Measurements from ENCODE around the gene PRDM16.

Gene PRDM16

DNA sequence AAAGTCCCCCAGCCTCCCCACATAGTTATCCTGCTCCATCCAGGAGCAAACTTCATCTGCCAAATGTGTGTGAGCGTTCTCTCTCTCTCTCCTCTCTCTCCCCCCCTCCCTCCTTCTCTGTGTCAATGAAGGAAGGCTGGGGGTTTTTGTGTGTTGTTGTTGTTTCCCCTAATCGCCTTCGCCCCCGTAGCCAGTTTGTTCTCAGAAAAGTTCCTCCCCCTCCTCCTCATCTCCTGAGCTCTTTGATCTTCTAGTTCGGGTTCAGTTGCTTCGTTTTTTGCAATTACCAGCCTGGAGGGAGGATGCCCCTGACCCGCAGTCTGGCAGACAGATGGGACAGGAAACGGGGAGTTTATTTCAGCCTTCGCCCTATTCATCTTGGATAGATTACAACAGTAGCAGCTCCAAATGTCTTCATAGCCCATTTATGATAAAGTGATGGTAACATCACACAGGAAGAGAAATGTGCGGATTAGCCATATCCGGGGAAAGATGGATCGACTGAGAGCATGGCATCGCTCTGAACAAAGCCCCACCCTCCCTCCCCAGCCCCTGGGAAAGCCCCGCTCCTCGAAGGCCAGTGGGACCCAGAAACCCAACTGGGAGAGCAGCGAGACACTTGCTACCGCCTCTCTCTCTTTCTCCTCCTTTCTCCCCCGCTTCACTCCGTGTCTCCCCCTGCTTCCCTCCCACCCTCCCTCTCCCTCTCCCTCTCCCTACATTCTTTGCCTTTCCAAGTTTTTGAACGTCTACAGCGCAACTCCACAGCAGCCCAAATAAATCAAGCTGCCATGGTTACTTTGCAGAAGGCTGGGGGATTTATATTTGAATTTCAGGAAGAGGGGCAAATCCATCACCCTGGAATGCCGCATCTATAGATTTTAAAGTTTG is 245.7 kb downstream of the PRDM16 start:
- DNase-seq: no peak

DNA sequence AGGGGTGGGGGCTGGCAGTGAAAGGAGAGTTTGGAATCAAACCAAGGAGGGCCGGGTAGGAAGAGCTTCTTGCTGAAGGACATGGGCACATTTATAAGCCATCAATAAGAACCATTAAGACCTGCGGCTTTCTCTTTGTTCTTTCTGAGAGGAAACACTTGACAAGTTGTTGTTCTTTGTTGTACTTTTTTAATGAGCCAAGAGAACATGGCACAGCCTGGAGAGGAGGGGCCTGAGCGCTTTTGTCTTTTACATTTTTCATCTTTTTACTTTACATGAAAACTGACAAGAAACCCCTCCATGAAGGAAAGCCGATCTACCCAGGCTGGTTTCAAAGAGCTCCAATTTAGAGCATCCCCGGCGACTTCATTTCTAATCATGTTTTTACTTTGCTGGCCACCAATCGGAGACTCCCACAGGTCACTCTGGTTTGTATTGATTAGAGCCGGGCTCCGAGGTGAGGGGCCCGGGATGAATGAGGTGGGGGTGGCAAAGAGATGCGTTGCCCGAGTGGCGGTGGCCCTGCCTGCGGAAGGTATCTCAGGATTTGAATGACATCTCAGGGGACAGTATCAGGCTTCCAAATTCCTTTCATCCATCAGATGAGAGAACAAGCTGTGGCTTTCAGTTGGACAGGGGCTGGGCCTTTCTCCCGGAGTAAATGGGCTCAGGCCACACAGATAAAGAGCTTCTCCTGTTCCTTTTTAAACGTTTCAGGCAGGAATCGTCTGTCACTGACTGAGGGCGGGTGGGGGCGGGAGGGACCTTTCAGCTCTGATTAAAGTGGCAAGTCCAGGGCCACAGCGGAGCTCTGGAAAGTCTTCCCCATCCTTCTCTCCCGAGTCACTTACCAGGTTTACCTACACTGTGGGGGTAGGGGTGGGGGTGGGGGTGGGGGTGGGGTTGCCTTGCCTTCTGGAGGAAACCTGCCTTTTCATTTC is 246.7 kb downstream of the PRDM16 start:
- DNase-seq: no peak

DNA sequence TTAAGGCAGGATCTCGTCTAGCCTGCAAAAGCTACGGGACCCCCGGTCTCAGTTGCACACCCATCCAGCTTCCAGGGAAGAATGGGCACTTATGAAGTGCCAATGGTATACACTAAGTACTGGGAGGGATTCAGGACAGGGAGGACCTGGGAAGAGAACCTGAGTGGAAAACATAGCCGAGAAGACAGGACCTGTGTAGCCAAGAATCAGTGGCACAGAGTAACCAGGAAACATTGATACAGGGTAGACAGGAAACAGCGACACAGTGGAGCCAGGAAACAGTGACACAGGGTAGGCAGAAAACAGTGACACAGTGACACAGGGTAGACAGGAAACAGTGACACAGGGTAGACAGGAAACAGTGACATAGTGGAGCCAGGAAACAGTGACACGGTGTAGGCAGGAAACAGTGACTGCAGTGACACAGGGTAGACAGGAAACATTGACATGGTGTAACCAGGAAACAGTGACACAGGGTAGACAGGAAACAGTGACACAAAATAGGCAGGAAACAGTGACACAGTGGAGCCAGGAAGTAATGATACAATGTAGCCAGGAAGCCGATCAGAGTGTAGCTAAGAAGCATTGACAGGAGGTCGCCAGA is 247.4 kb downstream of the PRDM16 start:
- DNase-seq: no peak

DNA sequence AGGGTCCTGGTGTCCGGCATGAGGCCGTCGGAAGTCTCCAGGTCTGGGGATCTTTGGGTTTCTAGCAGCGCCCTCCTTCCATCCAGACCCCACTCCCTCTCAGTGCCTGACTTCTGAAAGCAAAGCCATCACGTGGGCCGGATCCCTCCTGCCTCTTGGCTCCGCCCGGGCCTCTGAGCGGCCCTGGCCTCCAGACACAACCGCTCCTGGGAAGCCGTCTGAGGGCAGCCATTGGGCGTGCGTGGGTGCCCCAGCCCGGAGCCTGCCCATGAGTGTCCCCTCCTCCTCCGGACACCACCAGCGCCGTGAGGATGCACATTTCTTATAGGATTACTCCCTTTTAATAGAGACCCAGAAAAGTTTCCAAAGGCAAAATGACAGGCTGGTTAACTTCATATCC is 248.5 kb downstream of the PRDM16 start:
- no peak for DNase-seq

DNA sequence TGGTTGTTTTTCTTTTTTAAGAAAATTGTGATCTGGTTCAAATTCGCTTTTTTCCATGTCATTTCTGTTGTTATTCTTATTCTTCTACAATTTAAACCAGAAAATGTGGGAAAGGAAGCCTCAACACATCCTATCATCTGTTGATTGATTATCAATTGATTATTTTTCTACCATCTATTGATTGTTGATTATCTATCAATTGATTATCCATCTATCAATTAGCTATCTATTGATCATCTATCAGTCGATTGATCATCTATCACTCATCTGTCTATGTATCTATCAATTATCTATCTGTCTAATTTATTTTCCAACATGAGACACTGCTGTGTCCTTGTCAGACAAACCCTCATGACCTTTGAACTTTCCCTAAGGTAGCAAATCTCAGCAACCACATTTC is 249.3 kb downstream of the PRDM16 start:
- no peak for DNase-seq

DNA sequence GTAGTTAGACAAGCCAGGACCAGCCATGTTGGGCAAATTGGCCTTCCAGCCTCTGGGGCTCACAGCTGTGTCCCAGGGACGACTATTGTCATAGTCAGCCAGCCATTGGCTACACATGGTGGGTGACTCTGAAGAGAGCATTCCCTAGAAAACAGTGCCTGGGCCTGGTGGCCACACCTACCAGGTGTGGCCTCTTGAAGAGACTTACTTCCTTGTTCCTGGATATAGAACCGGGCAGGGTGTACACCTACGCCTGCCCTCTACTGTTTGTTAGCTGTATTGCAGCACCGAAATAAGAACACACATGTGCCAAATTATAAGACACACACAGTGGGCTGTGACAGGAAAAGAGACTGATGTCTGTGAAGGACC is 250.9 kb downstream of the PRDM16 start:
- peak; percentile 36 for DNase-seq

DNA sequence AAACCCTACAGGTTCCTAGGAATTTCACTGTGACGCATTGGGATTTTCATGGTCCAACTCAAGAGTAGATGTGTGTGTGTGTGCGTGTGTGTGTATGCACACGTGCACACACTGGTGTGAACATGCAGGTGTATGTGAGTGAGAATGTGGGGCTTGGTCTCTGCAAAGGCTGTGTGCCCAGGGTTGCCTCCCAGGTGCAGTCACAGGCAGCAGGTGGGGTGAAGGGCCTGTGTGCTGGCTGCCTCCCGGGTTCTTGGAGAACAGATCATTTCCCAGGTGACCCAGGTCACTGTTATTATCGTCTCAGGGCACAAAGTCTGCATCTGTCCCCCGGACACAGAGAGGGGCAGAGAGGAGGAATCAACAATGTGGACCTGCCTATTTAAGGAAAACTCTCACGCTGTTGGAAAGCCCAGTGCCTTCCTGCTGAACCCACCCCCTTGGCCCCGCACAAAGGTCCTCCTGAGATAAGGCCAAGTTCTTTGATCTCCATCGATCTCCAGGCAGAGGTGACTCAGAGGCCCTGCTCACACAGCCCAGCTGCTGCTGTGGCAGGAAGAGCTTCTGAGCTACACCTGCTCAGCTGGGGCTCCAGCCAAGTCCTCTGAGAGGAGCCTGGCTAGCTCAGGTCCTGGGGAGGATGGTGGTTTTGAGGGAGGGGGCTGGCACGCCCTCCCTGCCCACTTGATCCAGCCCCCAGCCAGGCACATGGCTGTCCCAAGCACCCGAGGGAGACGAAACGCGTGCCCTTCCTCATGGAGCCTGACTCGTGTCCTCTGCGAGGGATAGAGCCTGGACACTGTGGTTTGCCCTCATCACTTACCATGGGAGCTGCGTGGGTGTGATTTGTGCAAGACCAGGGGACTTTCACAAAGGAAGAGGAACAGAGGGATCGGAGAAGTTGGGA is 251.5 kb downstream of the PRDM16 start:
- DNase-seq: no peak

DNA sequence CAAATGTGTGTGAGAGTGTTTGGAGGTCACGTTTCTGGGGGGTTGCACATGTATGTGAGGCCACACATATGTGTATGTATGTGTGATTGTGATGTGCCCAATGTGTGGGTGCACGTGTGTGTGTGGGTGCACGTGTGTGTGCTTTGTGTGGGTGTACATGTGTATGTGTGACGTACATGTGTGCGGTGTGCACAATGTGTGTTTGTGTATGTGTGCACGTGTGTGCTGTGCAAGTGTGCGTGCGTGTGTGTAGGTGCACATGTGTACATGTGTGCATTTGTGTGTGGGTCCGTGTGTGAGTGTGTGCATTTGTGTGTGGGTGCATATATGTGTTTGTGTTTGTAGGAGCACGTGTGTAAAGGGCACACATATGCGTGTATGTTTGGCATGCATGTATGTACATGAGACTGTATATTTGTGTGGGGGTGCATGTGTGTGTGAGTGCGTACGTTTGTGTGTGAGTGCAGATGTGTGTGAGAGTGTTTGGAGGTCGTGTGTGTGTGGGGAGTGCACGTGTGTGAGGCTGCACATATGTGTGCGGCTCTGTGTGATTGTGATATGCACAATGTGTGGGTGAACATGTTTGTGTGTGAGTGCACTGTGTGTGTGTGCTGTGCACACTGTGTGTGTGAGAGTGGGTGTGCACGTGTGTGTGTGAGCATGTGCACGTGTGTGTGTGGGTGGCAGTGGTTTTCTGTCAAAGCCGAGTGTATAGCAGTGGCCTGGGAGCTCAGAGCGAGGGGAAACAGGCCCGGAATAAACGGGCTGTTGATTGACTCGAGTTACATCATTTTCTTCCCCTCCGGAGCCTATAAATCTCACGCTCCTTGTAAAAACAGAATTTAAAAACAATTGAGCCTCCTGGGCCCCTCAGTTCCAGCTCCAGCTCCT is 252.8 kb downstream of the PRDM16 start:
- no peak for DNase-seq

DNA sequence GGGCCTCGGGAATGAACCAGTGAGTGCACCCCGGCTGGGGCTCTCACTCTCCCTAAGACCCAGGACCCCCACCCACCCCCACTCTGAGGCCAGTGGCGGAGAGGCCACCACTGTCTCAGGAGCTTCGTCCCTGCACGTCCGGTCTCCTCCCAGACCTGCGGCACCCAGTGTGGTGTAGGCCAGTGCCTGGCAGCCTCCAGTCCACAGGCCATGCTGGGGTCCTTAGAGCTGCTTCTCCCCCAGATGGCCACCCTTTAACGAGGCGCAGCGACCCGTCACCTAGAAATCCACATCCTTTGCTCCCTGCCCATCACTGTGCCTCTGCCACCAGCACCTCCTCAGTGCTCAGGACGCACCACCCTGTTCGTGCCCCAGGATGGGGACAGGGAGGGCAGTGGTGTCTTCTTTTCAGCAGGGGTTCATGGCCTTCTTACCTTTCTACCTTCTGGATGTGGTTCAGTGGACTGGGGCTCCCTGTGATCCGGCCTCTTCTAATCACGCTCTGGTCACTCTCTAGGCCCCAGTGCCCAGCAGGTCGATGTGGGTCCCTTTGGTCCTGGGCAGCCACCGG is 253.5 kb downstream of the PRDM16 start:
- DNase-seq: no peak

DNA sequence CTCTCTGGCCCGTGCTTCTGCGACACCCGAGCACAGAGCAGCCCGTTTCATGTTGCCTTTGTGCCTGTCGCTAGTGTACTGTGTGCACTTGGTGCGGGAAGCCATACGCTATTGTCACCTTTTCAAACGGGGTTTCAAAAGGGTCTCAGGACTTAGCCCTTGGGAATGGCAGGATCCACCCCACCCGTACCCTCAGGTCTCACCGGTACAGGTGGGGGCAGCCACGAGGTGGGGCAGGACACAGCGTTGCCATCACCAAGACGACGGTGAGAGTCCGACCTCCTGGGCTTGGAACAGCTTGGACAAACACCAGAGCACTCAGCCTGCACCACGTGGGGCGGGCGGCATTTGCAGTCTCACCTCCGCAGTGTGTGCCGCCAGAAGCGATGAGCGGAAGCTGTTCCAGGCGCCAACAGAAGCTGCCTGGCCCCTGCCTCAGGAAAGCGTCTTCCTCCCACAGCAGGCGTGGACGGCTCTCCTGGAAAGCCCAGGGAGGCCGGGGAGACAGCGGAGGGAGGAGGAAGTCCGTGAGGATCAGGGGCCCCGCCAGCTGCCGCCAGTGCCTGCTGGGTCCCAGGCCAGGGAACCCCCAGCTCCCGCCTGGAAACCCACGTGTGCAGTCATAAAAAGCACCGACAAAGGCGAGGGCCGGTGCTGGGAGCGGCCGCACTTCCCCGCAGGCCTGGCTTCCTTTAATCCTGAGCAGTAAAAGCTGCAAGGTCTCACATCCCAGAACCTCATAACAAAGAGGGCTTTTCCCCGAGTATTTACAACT is 254.2 kb downstream of the PRDM16 start:
- DNase-seq: no peak

DNA sequence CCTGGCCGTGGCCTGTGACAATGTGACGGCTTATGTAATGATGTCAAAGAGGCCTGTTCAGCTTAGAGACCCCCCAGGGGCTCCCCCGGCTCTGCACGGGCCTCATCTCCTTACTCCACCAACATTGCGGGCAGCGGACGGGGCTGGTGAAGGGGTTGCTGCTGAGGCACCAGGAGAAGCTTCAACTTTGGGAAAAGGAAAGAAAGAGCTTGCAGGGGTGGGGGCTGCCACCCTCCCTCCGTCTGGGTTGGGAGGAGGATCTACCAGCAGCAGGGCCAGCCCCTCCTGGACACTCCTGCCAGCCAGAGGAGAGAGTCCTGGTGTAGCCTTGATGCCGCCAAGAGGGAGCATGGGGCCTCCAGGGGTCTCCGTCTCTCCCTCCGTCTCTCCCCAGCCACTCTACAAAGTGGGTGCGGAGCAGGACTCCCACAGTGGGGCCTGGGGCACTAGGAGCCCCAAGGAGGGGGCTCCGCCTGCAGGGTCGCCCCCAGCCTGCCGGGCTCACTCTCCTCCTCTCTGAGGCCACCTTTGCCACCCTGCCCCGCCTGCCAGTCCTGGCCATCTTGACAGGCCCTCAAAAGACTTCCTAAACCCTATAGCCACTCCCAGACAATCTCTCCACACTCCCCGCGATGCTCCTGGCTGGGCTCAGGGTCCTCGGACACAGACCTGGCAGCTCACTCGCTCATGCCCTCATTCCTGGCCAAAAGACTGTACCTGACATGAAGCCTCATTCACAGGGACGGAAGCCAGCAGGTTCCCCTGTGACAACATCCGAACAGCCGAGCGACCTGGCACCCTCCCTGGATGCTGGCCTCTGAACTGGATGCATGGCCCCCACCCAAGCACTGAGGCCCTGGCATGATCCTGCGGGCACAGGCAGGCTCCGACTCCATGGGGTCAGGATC is 255.0 kb downstream of the PRDM16 start:
- no peak for DNase-seq

DNA sequence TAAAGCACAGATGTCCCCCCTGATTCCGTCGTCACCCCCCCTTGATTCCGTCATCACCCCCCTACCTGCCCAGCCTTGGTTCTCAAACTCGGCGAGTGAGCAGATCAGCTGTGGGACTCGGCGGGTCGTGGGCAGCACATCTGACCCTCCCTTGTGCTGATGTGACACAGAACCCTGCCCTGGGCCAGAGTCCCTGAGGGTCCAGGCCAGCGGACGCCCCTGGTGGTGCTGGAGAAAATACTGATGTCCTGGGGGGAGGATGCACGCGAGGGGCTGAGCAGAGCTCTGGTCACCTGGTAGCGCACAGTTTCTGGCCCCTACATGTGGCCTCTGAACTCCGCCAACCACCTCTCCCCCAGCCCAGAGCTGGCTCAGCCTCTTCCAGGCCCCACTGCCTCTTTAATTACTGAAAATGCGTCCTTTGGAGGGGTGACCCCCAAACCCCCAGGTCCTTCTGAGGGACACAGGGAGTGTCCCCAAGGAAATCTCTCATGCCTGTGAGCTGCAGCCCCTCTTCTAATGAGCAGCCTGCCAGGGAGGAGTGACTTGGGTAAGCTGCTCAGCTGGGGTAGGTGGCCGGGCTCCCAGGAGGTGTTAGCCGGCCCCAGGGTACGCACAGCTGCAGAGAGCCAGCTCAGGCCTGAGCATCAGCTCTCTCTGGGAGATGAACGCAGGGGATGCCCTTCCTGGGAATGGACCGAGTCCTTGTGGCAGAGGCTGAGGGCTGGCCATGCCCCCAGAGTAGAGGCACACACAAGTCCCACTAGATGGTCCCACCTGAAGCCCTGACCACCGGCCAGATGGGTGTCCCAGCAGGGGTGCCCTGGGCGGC is 255.9 kb downstream of the PRDM16 start:
- no peak for DNase-seq

DNA sequence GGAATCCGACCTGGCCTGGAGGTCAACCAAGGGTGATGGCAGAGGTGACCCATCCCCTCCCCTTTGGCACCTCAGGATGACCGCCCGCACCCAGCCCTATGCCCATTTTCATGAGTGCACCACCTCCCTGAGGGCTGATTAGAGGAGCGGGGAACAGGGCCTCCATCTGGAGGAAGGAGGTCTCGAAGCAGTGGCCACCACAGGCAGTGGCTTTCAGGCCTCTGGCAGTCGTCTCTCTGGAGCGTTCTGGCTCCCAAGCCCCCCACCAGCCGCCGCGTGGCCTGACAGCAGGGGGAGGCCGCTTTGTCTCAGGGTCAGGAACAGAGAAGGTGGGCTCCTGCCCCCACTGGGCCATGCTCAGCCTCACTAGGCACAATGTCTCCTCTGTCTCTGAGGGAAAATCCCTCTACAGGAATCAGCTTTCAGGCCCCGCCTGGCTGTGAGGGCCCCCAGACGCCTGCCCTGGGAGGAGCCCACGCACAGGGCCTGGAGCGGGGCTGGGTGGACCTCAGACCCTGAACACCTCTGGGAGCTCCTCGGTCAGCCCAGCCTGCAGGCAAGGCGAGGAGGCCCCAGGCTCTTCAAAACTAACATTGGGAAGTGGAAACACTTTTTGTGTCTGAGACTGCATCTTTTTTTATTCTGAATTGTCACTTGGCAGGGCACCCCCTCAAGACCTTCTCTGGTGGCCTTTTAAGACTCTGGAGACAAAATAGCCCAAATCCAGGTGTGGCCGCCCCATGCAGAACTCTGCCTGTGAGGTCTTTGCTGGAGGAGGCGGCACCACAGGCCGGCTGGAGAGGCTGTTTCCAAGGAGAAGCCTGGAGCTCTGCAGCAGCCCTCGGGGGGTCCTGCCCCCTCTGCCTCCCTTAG is 257.7 kb downstream of the PRDM16 start:
- no peak for DNase-seq

DNA sequence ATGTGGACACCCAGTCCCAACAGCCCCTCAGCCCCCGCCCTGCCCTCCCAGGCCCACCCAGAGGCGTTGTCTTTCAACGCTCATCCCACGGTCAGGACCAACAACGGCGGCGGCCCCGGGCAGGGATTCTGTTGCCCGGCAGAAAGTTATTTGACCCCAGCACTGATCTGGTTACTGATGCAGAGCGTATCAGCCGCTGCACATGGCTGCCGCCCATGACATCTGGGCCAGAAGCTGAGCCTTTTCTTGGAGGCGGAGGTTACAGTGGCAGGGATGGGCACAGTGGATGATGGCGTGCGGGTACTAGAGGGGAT is 258.3 kb downstream of the PRDM16 start:
- DNase-seq: no peak

DNA sequence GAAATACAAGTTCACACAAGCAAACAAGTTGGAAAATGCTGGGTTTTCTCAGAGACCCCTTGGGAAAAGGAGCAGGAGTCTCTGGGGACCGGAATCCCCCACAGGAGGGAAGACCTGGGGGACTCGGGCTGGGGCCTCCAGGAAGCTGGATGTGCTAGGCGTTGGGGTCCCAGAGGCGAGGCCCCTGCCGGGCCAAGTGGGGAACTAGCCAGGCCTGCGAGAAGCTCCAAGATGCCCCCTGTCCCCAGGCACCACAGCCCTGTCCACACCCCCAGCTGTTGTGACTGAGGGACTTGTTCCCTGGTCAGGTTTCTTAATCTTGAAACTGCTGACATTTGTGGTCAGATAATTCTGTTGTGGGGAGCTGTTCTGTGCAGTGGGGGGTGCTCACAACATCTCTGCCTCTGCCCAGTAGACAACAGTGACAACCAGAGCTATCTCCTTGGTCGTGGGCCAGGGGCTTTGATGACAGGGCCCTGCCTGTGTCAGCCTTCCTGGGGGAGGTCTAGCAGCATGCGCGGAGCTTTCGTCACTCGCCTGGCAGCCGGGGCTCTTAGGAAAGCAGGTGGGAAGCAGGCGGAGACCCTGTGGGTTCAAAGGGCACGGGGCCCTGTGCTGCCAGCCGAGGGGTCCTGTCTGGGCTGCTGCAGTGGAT is 259.1 kb downstream of the PRDM16 start:
- no peak for DNase-seq

DNA sequence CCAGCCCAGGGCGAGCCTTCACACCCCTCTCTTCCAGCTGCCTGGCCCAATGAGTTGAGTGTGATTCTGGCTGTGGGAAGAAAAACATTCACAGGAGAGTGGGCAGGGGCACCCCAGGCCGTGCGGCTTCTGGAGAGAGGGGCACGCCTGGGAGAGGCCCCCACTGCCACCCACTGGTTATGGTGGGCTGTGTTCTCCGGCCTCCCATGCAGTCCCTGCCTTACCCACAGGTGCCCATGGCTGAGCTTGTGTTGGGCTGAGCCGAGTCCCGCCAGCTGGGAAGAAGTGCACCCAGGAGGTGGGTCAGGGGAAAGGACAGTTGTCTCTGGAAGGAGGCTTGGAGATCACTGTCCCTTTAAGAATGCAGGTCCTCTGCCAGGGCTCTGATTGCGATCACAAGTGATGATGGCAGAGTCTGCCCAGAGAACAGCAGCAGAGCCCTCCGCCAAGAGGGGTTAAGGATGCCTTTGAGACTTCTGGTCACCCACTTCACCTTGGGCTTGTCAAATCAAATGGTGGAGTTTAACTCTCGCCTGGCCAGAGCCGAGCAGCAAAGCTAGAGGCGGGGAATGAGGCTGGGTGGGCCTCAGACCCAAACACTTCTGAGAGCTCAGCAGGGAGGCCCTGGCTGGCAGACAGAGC is 260.8 kb downstream of the PRDM16 start:
- no peak for DNase-seq

Data from NCI-H1436 treated with DMSO at 0.1 percent for 48 hours (cell line).